ENCODE results near the gene KLHL1.
A peak's percentile ranks its signal among the peaks of the same experiment; 100 is the strongest.

KLHL1 gene

DNA sequence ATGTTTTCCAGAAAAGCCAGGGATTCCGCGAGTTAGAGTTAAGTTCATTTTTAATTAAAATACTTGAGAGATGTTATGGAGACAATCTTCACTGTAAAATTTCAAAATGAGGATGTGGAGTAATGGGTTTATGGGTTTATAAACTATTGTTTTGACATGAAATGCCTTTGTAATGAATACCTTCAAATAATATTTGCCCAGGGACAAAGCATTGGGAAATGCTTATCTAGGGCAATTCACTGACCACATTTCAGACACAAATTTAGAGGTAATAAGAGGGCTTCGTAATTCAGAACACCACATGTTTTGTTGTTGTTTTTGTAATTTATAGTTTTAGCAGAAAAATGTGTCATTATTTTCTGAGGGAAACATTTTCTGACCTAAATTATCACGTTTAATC lies 241.7 kb downstream of the KLHL1 start:
- no peak for DNase-seq

DNA sequence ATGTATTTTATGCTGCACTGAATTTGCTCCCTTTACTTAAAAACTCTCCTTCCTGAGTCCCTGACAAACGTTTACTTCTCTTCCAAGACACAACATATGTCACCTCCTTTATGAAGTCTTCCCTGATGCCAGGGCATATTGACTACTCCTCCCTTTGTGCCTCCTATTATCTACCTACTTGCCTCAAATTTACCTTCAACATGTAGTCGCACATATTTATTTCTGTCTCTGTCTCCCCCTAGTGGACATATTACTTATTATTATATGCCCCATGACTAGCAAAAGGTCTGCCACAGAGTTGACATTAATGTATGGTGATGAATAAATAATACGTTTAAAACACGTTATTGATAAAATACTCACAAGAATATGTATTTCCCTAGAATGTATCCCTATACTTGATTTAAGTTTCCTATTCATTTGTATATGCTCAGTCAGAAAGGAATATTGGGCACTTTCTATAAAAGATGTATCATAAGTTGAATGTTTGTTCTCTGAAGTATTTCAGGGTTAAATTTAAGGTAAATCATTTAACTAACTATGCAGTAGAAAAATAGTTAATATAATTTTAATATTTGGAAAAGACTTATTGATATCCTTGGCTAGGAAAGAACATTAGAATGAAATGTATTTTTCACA lies 250.9 kb downstream of the KLHL1 start:
- DNase-seq: peak; percentile 15

DNA sequence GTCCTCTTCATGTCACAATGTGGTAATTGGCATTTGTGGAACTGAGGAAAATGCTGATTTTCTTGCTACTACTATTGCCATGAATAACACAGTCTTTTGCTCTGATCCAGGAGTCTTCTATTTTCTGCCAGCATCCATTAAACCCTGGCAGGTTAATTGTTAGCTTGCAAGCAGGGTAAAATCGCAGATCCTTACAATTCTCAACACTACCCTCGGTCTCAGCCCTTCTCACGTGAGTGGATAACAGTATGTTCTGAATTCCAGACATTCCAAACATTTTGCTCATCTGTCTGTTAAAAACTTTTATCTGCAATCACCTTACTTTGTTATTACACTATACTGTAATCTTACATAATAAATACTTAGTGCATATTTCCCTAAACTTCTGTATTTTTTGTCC lies 251.9 kb downstream of the KLHL1 start:
- DNase-seq: peak; percentile 1

DNA sequence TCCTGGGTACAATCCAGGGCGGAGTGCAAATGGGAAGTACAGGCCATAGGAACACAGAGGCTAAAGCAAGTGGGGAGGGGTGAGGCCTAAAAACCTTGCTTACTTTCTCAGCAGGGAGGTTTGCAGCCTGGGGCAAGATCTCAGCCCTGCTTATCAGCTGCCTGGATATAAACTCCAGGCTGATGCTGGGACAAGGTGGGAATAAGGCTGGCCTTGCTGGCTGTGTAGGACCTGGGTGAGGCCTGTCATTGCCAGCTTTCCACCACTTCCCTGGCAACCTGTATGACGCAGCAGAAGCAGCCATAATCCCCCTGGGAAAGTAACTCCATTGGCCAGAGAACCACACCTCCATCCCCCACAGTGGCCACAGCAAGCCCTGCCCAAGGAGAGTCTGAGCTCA lies 279.7 kb downstream of the KLHL1 start:
- no peak for DNase-seq

DNA sequence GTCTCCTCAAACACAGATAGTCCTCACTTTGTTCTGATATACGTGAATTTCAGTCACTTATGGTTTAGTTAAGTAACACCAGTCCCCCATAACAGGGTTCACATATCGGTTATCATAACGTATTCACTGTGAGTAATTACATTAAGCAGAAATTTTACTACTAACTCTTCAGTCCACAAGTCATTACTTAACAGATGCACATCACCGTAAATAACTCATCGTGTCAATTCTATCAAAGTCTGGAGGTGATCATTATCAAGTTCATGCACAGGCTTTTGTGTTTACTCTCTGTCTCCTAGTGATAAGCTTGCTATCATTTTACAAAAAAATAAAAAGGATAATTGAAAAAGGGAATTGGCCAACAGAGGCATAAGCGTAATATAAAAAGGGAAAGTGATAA lies 288.1 kb downstream of the KLHL1 start:
- no peak for DNase-seq

DNA sequence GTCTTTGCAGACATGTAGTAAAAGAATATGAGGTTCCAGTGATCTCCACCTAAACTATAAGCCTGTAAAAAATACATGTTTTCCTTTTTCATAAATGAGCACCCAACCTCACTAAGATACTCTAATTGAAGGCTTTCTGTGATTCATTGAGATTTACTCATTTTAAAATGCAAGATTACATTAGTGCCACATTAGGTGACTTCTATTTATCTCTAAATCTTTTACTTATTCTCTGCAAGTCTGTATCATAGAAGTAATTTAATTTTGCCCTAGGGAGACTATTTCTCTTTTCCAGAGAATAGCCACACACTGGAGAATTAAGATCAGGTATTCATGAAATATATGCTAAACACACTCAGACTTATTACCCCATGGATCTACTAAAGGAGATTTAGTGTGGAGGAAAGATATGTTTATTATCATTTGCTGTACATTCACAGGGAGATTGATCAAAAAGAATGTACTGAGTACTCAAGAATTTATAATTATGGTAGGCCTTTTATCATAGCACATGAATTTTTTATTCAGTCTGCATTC lies 290.9 kb downstream of the KLHL1 start:
- no peak for DNase-seq

DNA sequence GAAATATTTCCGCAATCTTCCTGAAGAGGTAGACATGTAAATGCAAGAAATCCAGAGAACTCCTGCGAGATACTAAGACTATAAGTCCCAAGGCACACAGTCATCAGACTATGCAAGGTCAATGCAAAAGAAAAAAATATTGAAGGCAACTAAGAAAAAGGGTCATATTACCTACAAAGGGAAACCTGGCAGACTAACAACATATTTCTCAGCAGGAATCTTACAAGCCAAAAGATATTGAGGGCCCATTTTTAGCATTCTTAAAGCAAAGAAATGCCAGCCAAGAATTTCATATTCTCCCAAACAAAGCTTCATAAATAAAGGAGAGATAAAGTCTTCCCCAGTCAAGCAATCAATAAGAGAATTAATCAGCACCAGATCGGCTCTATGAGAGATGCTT lies 299.1 kb downstream of the KLHL1 start:
- no peak for DNase-seq

DNA sequence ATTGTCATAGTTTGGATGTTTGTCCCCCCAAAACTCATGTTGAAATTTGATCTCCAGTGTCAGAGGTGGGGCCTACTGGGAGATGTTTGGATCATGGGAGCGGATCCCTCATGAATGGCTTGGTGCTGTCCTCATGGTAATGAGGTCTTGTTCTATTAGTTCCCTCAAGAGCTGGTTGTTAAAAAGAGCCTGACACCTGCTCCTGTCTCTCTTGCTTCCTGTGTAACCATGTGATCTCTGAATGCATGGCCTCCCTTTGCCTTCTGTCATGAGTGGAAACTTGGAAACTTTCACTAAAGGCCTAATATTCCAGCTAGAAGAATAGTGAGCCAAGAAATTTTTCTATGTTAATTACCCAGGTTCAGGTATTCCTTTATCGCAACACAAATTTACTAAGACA lies 312.0 kb downstream of the KLHL1 start:
- DNase-seq: no peak

DNA sequence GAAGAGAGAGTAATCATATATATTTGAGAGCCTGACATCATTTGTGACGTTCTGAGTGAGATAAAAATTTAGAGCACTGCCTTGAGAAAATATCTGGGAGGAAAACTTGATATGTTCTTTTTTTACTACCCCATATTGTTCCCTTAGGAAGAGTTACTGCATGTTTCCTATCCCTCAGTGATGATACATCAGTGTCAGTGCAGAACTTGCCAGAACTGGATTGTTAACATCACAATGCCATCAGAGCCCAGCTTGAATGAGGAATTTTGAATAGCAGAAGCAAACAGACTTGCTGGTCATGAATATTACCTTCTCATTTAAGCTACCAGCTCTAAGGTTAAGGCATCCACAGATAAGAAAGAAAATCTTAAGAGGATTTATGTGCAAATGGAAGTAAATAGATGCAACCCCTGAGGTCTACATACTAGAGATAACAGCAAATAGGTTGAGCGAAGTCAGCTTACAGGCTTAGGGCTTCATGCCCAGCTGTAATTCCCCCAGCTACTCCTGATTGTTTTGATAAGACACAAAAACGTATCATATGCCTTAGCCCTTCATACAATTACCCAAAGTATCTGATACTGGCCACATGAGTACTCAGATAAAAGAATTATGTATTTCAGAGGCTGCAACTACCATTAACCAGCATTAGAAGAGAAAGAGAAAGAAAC lies 314.3 kb downstream of the KLHL1 start:
- DNase-seq: no peak

DNA sequence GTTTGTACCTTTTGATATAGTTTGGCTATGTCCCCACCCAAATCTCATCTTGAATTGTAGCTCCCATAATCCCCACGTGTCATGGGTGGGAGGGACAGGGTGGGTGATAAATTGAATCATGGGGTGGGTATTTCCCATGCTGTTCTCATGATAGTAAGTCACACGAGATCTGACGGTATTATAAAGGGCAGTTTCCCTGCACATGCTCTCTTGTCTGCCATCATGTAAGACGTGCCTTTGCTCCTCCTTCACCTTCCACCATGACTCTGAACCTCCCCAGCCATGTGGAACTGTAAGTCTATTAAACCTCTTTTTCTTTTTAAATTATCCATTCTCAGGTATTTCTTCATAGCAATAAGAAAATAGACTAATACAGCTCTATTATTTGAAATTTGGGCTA lies 331.3 kb downstream of the KLHL1 start:
- no peak for DNase-seq

DNA sequence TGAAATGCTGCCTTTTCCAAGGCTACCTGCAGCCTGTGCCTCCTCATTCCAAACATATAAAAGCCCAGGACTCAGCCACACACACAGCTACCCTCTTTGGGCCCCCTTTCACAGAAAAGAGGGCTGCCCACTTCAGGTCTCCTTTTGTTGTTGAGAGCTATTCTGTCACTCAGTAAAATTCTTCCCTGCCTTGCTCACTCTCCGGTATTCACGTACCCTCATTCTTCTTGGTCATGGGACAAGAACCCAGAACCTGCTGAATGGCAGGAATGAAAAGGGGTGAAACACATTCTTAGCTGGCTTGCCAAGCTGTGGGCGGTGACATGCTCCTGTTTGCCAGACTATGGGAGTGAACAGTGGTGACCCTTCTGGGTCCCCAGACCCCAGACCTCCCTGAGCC lies 338.6 kb downstream of the KLHL1 start:
- no peak for DNase-seq

DNA sequence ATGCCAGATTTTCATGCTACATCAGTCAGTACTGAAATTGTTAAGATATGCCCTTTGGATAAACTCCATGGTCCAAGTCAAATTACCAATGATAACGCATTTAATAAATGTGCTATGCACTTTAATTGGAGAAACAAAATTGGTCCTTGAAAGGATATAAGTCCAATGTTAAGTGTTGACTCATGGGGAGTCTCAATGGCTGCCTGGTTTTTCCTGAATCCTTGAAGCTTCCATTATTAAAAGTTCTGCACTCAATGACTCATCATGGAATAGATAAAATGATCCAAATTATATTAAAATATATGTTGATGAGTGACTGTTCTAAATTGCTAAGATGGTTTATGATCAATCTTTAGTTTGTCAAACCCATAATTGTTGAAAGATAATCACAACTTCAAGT lies 346.7 kb downstream of the KLHL1 start:
- no peak for DNase-seq

DNA sequence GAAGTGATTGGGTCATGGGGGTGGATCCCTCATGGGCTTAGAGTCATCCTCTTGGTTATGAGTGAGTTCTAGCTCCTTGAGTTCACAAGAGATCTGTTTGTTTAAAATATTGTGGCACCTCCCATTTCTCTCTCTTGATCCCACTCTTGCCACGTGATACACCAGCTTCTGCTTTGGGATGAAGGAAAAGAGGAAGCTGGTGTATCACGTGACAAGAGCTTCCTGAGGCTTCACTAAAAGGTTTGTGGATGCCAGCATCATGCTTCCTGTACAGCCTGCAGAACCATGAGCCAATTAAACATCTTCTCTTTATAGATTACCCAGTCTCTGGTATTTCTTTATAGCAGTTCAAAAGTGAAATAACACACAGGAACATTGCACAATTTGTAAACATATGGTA lies 353.2 kb downstream of the KLHL1 start:
- no peak for DNase-seq

DNA sequence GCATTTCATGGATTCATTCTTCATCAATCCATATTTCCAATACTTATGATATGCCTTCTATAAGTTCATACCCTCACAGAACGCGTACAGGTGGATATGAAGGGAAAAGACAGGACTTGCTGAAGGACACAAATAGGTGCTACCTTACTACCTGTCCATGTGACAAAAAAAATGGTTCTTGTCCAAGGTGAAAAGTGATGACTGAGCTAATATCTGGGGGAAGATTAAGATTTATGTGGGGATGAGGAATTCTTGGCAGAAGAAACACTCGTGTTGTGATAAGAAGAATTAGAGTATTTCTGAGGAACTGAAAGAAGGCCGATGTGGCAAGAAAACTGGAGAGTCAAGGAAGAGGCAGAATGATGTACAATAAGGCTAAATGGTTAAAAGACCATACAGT lies 357.0 kb downstream of the KLHL1 start:
- DNase-seq: no peak

DNA sequence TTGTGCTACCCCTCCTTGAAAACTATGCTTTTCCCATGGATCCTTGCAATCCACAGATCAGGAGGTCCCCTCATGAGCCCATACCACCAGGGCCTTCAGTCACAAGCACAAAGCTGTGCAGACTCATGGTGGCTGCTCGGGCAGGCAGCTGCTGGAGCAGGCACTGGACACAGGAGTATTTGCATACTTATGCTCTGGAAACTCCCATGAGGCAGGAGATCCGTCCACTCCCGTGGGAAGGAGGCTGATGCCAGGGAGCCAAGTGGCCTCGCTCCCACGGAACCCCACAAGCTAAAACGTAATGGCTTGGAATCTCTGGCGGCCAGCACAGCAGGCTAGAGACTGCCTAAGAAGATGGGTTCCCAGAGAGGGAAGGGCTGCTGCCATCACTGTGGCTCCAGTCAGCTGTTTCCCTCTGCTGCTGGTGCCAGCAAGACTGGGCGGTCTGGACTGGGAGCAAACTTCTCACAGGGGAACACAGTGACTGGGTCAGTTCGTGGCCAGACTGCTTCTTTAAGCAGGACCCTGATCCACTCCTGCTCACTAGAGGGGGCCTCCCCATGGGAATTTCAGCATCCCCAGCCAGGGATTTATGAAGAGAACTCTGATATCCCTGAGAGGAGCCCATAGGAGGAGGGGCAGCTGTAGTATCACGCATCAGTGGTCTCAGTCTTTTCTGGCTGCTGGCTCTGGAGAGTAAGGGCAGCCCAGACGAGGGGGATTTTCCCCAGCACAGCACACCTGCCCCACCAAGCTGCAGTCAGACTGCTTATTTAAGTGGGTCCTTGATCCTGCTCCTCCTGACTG lies 370.9 kb downstream of the KLHL1 start:
- no peak for DNase-seq

DNA sequence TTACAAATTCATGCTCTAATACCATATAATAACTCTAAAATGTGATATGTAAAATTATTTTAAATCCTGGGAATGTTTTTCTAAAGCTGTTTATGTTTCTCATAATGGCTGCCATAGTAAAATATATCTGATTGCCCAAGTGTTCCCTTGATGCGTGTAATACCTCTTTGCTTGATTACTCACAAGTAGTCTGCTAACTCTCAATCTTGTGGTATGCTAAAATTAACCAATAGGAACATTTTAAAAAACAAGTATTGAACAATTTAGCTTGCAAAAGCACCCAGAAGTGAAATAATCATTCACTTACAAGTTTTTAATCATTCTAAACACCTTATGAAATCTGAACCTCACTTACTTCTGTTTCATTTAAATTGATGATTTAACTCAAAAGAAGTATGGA lies 386.6 kb downstream of the KLHL1 start:
- DNase-seq: no peak

DNA sequence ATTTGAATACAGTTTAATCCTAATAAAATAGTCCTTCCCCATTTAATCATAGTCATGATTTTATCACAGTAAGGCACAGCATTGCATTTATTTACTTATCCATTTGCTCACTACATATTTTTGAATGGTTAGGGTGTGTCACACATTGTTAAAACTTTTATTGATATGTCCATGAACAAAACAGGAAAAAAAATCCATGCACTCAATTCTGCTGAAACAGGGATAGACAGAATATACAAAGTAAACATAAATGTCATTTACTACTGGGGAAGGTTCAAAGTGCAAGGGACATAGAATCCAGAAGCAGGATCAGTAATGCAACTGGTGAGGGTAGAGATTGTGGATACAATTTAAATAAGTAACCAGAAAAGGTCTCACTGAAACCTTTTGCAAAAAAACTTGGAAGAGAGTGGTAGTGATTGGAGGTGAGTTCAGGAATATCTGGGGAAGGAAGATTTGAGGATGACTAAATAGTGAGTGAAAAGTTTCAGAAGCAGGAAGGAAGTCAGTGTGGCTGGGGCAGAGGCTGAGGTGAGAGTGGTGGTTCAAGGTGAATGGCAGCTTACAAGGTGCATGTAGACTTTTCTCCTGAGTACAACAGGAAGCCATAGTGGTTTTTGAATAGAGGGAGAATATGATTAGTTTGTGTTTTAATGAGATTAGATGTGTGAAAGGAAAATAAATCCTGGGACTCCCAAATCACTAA lies 387.8 kb downstream of the KLHL1 start:
- no peak for DNase-seq

DNA sequence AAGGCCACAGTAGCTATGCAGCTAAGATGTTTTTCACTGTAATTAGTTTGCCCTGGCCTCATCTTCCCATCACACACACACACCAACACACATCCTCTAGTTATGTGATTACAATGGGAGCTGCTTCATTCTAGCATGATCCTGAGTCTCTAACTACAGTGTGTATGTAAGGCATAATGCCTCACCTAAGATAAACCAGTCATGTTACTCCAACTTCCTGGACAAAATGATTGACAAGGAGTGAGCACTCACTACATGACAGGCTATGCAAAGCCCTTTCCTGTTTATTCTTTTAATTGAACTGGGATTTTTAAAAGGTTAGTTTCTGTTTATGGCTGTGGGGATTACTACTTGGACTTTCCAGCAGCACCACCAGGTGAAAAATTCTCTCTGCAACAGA lies 401.4 kb downstream of the KLHL1 start:
- DNase-seq: no peak

DNA sequence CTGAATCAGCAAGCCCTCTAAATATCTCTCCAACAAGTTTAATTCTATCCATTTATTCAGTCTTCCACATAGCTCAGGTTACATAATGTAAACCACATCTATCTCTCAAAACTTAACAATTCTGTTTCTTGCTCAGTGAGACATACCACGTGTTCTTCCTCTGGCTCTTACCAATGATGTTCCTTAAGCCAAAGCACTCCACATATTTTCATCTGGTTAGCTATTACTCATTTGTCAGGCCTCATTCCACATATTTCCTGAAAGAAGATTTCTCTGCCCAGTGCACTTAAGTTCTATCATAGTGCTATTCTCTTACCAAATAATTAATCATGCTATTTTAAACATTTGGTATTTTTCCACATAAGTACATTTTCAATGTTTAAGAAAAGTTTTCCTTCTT lies 403.9 kb downstream of the KLHL1 start:
- no peak for DNase-seq

DNA sequence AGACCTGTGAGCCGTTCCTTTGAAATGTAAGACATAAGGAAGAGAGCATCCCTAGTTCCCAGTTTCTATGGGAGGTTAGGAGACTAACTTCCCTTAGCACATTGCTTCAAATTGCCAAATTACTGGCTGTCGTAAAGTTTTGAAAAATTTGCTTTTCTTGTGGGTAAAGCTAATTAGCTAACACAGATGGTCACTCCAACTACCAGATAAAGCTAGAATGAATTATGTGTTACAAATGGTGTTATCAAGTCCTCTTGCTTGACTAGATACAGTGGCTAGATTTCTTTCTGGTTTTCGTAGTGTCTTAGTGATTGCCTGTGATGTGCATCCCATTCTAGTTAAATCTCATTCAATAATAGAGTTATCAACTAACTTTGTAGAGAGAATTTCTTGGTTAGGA lies 417.3 kb downstream of the KLHL1 start:
- DNase-seq: no peak

DNA sequence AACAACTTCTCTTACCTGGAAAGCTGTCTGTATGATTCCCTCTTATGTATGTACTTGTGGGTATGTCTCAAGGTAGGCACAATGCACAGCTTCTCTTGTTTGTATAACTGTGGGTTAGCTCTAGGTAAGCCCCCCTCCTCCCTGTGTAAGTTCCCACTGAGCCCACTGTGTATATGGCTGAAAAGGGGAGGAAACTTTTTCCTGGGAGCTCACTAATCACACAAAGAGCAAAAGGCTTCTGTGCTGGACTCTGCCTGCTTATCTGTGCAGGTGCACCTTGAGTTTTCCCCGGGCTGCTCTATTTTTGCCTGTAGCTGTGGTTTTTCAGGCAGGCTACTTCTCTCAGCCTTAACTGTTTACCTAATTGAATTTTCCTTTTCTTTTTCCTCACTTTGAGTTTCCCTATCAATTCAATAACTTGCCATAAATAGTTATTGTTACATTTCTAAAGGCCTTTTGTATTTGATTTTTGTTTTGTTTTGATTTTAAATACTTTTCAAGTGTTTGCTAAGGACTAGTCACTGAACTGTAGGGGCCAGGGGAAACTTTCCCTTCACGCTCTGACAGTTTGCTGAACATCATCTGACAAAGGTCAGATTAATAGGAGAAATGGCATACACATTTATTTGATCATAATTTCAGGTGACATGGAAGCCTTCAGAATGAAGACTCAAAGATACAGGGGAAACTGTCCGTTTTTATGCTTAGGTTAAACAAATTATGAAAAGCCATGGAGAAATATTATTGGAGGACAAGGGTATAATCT lies 424.1 kb downstream of the KLHL1 start:
- DNase-seq: peak; percentile 5

DNA sequence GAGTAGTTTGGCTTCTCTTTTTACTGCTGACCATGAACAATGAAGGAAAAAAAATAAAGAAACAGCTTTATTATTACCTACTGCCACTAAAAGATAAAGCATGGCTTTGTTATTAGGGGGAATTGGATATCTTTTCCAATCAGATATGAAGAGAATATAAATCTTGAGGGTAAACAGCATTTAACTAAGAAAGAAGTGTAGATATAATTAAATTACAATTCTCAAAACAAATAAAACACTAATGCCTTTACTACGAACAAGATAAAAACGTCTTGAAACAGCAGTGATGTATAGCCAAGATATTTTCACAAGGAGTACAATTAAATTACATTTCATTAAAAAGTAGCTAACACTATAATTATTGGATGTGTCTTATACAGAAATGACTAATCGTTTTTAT lies 426.5 kb downstream of the KLHL1 start:
- no peak for DNase-seq

All from right kidney (tissue), 1 donor.